ENCODE measurements around the gene NT5C.

NT5C gene

GRCh38 chr17:75098861-75099260, 32.7 kb downstream of the NT5C start:
- Mint-ChIP-seq H3K4me3 (no peak overlapping the region), H3K9me3 (no peaks in the 10 kb centered on the region), H3K4me1 (ENCODE audit: low read depth) (peaks cover 4% of the 10 kb centered on the region), H3K27me3 (ENCODE audit: low read depth) (no peaks in the 10 kb centered on the region), H3K36me3 (ENCODE audit: low read depth) (peaks cover 1% of the 10 kb centered on the region), H3K27ac (no peak overlapping the region)

GRCh38 chr17:75097865-75098264, 33.7 kb downstream of the NT5C start:
- no peak overlapping the region for H3K27ac Mint-ChIP-seq
- H3K9me3 Mint-ChIP-seq = no peaks in the 10 kb centered on the region
- H3K4me1 Mint-ChIP-seq (ENCODE audit: low read depth) = peaks cover 4% of the 10 kb centered on the region
- peaks cover 1% of the 10 kb centered on the region for H3K36me3 Mint-ChIP-seq (ENCODE audit: low read depth)
- H3K4me3 Mint-ChIP-seq = no peak overlapping the region
- H3K27me3 Mint-ChIP-seq (ENCODE audit: low read depth) = no peaks in the 10 kb centered on the region

- no peak overlapping the region for H3K27ac Mint-ChIP-seq
Measured at GRCh38 chr17:75096082-75096625, 35.4 kb downstream of the NT5C start.

GRCh38 chr17:75094871-75095399, 36.6 kb downstream of the NT5C start:
- Mint-ChIP-seq H3K9me3 (no peaks in the 10 kb centered on the region), H3K36me3 (ENCODE audit: low read depth) (peaks cover 1% of the 10 kb centered on the region), H3K27me3 (ENCODE audit: low read depth) (no peaks in the 10 kb centered on the region), H3K4me3 (no peak overlapping the region), H3K4me1 (ENCODE audit: low read depth) (peaks cover 7% of the 10 kb centered on the region), H3K27ac (no peak overlapping the region)

More at GRCh38 chr17:75096082-75096625, 35.4 kb downstream of the NT5C start:
- H3K27me3 Mint-ChIP-seq (ENCODE audit: low read depth) = no peaks in the 10 kb centered on the region
- peaks cover 6% of the 10 kb centered on the region for H3K4me1 Mint-ChIP-seq (ENCODE audit: low read depth)
- H3K36me3 Mint-ChIP-seq (ENCODE audit: low read depth) = peaks cover 1% of the 10 kb centered on the region
- H3K9me3 Mint-ChIP-seq = no peaks in the 10 kb centered on the region
- H3K4me3 Mint-ChIP-seq = no peak overlapping the region

GRCh38 chr17:75093548-75094158, 37.9 kb downstream of the NT5C start:
- H3K27me3 Mint-ChIP-seq (ENCODE audit: low read depth) = no peaks in the 10 kb centered on the region
- no peak overlapping the region for H3K4me3 Mint-ChIP-seq
- peaks cover 20% of the 10 kb centered on the region for H3K4me1 Mint-ChIP-seq (ENCODE audit: low read depth)
- no peaks in the 10 kb centered on the region for H3K9me3 Mint-ChIP-seq
- no peak overlapping the region for H3K27ac Mint-ChIP-seq
- no peaks in the 10 kb centered on the region for H3K36me3 Mint-ChIP-seq (ENCODE audit: low read depth)

GRCh38 chr17:75091855-75092327, 39.7 kb downstream of the NT5C start:
- Mint-ChIP-seq H3K27me3 (ENCODE audit: low read depth) (no peaks in the 10 kb centered on the region), H3K4me1 (ENCODE audit: low read depth) (peaks cover 24% of the 10 kb centered on the region), H3K4me3 (no peak overlapping the region), H3K9me3 (no peaks in the 10 kb centered on the region), H3K36me3 (ENCODE audit: low read depth) (no peaks in the 10 kb centered on the region), H3K27ac (no peak overlapping the region)

GRCh38 chr17:75090871-75091854, 40.4 kb downstream of the NT5C start:
- no peak overlapping the region for H3K27ac Mint-ChIP-seq
- H3K9me3 Mint-ChIP-seq = no peaks in the 10 kb centered on the region
- no peak overlapping the region for H3K4me3 Mint-ChIP-seq
- no peaks in the 10 kb centered on the region for H3K36me3 Mint-ChIP-seq (ENCODE audit: low read depth)
- peaks cover 29% of the 10 kb centered on the region for H3K4me1 Mint-ChIP-seq (ENCODE audit: low read depth)
- H3K27me3 Mint-ChIP-seq (ENCODE audit: low read depth) = no peaks in the 10 kb centered on the region

- H3K4me1 Mint-ChIP-seq (ENCODE audit: low read depth) = peaks cover 31% of the 10 kb centered on the region
- H3K36me3 Mint-ChIP-seq (ENCODE audit: low read depth) = no peaks in the 10 kb centered on the region
- H3K9me3 Mint-ChIP-seq = no peaks in the 10 kb centered on the region
- peak overlapping the region; percentile 73 for H3K27ac Mint-ChIP-seq
- peak overlapping the region; percentile 49 for H3K4me3 Mint-ChIP-seq
- H3K27me3 Mint-ChIP-seq (ENCODE audit: low read depth) = no peaks in the 10 kb centered on the region
Measured at GRCh38 chr17:75088465-75089417, 42.8 kb downstream of the NT5C start.

GRCh38 chr17:75087558-75088453, 43.7 kb downstream of the NT5C start, which contains the start of gene SLC16A5:
SLC16A5 (plus strand) TSS chr17:75087954; CDS start chr17:75093637, 5,683 bp downstream.
- Mint-ChIP-seq H3K36me3 (ENCODE audit: low read depth) (no peaks in the 10 kb centered on the region), H3K4me1 (ENCODE audit: low read depth) (peaks cover 31% of the 10 kb centered on the region), H3K27me3 (ENCODE audit: low read depth) (no peaks in the 10 kb centered on the region), H3K27ac (peak within 1 kb of the TSS; percentile 73), H3K9me3 (no peaks in the 10 kb centered on the region), H3K4me3 (peak within 1 kb of the TSS; percentile 75)

- no peaks in the 10 kb centered on the region for H3K9me3 Mint-ChIP-seq
- H3K27ac Mint-ChIP-seq = peak overlapping the region; percentile 53
- H3K4me1 Mint-ChIP-seq (ENCODE audit: low read depth) = peaks cover 31% of the 10 kb centered on the region
- no peaks in the 10 kb centered on the region for H3K27me3 Mint-ChIP-seq (ENCODE audit: low read depth)
- peak overlapping the region; percentile 69 for H3K4me3 Mint-ChIP-seq
- no peaks in the 10 kb centered on the region for H3K36me3 Mint-ChIP-seq (ENCODE audit: low read depth)
Measured at GRCh38 chr17:75087182-75087557, 44.4 kb downstream of the NT5C start.

- H3K4me1 Mint-ChIP-seq (ENCODE audit: low read depth) = peaks cover 28% of the 10 kb centered on the region
Measured at GRCh38 chr17:75086496-75087181, 44.9 kb downstream of the NT5C start.

GRCh38 chr17:75084039-75084660, 47.4 kb downstream of the NT5C start:
- Mint-ChIP-seq H3K36me3 (ENCODE audit: low read depth) (no peaks in the 10 kb centered on the region), H3K27me3 (ENCODE audit: low read depth) (no peaks in the 10 kb centered on the region), H3K9me3 (no peaks in the 10 kb centered on the region), H3K4me1 (ENCODE audit: low read depth) (peaks cover 19% of the 10 kb centered on the region), H3K4me3 (no peak overlapping the region), H3K27ac (no peak overlapping the region)

More at GRCh38 chr17:75086496-75087181, 44.9 kb downstream of the NT5C start:
- Mint-ChIP-seq H3K4me3 (peak overlapping the region; percentile 45), H3K27me3 (ENCODE audit: low read depth) (no peaks in the 10 kb centered on the region), H3K9me3 (no peaks in the 10 kb centered on the region), H3K27ac (peak overlapping the region; percentile 66), H3K36me3 (ENCODE audit: low read depth) (no peaks in the 10 kb centered on the region)

Measured in T-helper 1 cell treated with Interleukin-12 subunit alpha and Interleukin-12 subunit beta and Interleukin-4 antibody, amounts not matched to agents 30 μg/mL and 1 μg/mL, for 36 hours (primary cell).